NCI-H2081 (cell line): Measurements from ENCODE around the gene CPSF7.

ENCODE experiments used
- DNase-seq, 2 experiments: peaks; one replicate each; lab custom pipeline; 2025; lab: John Stamatoyannopoulos, UW

The CPSF7 gene

DNA sequence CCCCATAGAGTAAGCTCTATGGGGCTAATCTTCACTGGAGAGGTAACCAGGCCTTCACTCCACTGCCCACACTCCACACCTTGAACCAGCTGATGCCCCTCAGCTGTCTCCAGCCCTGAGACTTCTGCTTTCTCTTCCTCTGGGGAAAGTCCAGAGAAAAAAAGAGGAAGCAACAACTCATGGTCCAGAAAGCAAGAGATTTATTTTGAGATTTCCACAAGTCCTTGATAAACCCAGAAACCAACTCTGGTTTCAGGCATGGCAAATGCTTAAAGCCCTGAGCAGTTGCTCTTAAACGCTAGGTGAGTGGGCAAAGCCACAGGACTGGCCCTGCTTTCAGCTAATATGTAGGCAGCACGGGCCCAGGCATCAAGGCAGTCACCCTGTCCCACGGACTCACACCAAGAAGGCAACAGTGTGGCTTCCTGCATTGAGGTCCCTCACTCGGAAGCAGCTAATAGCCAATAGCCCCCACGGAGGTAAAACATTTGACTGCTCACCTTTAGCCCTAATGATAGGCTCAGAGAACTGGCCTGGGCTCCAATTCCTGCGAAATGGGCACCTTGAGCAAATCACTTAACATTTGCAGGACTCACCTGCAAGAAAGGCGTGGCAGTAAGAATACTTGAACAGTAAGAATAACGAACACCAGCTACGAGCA is 72.4 kb downstream of the CPSF7 start:
- no peak for DNase-seq

DNA sequence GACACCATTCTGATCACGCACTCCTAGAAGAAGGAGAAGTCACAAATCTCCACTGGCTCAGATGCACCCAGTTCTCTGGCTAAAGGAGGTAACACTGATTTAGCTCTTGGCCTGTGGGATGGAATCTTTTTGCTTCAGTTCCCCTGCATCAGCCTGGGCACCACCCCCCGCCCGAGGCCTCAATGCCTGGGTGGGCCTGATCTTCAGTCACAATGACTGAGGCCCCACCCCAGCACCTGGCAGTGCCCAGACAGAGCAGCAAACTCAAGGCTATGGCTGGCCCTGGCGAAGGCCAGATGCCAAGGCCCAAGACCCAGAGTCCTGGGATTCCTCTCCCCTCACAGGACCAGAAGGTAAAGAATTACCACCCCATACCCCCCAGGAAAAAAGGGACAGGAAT is 73.1 kb downstream of the CPSF7 start:
- no peak for DNase-seq

DNA sequence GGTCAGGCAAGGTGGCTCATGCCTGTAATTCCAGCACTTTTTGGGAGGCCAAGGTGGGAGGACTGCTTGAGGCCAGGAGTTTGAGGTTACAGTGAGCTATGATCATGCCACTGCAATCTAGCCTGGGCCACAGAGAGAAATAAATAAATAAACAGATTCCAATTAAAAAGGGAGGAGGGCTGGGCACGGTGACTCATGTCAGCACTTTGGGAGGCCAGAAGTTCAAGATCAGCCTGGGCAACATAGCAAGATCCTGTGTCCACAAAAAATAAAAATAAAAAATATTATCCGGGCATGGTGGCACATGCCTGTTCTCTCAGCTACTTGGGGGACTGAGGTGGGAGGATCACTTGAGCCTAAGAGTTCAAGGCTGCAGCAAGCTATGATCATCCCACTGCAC is 75.6 kb downstream of the CPSF7 start:
- DNase-seq: no peak

DNA sequence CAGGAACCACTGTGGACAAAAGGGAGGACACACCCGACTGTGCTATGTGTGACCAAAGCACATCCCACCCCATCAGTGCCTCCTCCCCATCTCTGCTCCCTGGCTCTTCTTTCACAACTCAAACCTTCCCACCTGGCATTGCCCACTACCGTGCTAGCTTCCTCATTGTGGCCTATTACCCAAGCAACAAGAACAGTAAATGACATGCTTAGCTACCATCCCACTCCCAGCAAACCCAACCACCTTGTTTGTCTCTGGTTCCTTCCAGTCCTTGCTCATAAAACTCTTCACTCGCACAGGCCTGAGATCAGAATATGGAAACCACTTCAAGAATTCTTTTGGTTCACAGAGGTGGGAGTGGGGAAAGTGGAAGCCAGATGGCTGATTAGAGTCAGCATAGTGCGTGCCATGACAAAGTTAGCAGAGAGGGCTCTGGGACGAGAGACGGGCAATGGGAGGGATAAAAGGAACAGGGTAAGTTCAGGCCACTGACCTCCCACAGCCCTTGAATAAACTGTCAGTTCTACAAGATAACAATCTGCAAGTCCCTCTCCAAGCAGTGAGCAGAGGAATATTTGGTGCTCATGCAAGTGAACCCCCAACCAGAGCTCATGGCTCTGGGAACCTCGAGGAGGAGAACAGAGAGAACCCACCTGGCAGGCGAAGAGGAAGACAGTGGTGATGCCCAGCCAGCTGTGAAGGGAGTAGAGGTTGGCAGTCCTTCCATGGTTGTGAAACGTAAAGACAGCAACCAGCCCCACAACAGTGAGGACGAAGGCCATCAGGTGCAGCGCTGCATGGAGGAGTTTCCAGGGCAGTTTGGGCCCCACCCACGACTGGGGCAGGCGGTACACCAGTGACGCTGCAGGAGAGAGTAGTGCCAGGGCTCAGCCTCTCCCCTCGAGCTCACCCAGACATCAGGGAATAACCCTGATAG is 76.4 kb downstream of the CPSF7 start:
- no peak for DNase-seq
